ENCODE measurements around the gene NCOA3.

NCOA3 gene

DNA sequence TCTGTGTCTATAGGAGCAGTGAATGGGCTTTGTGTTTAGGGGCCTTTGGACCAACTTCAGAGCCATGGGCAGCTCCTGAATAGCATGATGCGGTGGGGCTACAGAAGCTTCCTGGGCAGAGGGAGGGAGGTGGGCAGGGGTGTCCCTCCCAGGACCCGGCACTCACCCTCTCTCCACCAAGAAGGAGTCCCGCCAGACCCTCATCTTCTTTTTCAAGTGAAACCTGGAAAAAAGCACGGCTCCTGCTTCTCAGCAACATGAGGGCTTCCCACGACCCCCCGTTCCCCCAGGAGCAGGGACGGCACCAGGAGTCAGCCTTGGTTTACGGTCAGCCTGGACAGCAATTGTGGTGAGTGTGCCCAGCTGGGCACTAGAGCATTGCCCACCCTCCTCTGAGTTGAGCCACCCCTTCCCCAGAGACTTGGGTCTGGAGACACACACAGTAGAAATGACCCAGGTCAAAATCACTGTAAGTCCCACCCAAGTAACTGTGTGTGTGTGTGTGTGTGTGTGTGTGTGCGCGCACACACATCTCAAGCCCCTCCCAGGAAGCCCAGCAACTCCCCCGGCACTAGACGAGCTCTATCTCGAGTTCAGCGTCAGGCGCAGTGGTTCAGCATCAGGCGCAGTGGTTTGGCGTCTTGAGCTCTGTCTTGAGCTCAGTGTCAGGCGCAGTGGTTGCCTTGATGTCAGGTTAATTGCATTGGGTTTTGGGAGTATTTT, 175.4 kb downstream of the NCOA3 start:
- Histone ChIP-seq H2AFZ (ENCODE audit: low read depth) (no peak overlapping the region), H3K4me3 (IDR thresholded peaks at IDR 0.05; ENCODE audit: insufficient read depth, low read depth, low read length) (no peak overlapping the region), H3K79me2 (ENCODE audit: insufficient read depth, low read depth) (no peaks in the 10 kb centered on the region), H4K20me1 (ENCODE audit: insufficient read depth) (no peaks in the 10 kb centered on the region), H3K27me3 (ENCODE audit: insufficient read depth, low read depth) (peaks cover 68% of the 10 kb centered on the region), H3K27ac (no peak overlapping the region), H3K9ac (no peak overlapping the region), H3K4me1 (ENCODE audit: low read depth, poor library complexity, severe bottlenecking) (no peaks in the 10 kb centered on the region), H3K4me2 (no peak overlapping the region), H3K36me3 (ENCODE audit: insufficient read depth) (no peaks in the 10 kb centered on the region)
- TF ChIP-seq CTCF (conservative IDR thresholded peaks at IDR 0.05; ENCODE audit: low read depth, low read length) = no peak

GRCh38 chr20:47677635-47678453, 176.2 kb downstream of the NCOA3 start:
- H3K27ac ChIP-seq = no peak overlapping the region
- H3K27me3 ChIP-seq (ENCODE audit: insufficient read depth, low read depth) = peaks cover 68% of the 10 kb centered on the region
- TF ChIP-seq CTCF (conservative IDR thresholded peaks at IDR 0.05; ENCODE audit: low read depth, low read length) = peak; percentile 88
- no peak overlapping the region for H2AFZ ChIP-seq (ENCODE audit: low read depth)
- H3K4me1 ChIP-seq (ENCODE audit: low read depth, poor library complexity, severe bottlenecking) = no peaks in the 10 kb centered on the region
- H4K20me1 ChIP-seq (ENCODE audit: insufficient read depth) = no peaks in the 10 kb centered on the region
- H3K4me3 ChIP-seq (IDR thresholded peaks at IDR 0.05; ENCODE audit: insufficient read depth, low read depth, low read length) = no peak overlapping the region
- H3K79me2 ChIP-seq (ENCODE audit: insufficient read depth, low read depth) = no peaks in the 10 kb centered on the region
- no peak overlapping the region for H3K9ac ChIP-seq
- no peak overlapping the region for H3K4me2 ChIP-seq
- H3K36me3 ChIP-seq (ENCODE audit: insufficient read depth) = no peaks in the 10 kb centered on the region

GRCh38 chr20:47678536-47678935, 176.8 kb downstream of the NCOA3 start:
- Histone ChIP-seq H3K9ac (no peak overlapping the region), H3K36me3 (ENCODE audit: insufficient read depth) (no peaks in the 10 kb centered on the region), H2AFZ (ENCODE audit: low read depth) (no peak overlapping the region), H3K4me1 (ENCODE audit: low read depth, poor library complexity, severe bottlenecking) (no peaks in the 10 kb centered on the region), H3K4me2 (no peak overlapping the region), H3K27ac (no peak overlapping the region), H3K79me2 (ENCODE audit: insufficient read depth, low read depth) (no peaks in the 10 kb centered on the region), H3K4me3 (IDR thresholded peaks at IDR 0.05; ENCODE audit: insufficient read depth, low read depth, low read length) (no peak overlapping the region), H3K27me3 (ENCODE audit: insufficient read depth, low read depth) (peaks cover 68% of the 10 kb centered on the region), H4K20me1 (ENCODE audit: insufficient read depth) (no peaks in the 10 kb centered on the region)
- TF ChIP-seq CTCF (conservative IDR thresholded peaks at IDR 0.05; ENCODE audit: low read depth, low read length) = no peak

DNA sequence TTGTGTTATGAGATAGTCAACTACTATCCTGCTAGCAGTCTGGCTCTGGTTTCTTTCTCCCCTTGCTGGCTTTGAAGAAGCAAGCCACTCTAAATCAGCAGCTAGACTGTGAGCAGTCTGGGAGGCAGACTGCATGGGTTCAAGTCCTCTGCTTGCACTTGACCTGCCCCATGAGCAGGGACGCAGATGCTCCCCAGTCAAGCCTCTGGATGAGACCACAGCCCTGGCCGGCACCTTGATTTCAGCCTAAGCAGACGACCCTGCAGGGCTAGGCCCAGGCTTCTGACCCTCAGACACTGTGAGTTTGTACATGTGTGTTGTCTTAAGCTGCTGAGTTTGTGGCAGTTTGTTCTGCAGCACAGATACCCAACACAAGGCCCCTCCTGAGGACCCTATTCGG, 177.8 kb downstream of the NCOA3 start:
- Histone ChIP-seq H3K4me2 (no peak overlapping the region), H3K36me3 (ENCODE audit: insufficient read depth) (no peaks in the 10 kb centered on the region), H3K79me2 (ENCODE audit: insufficient read depth, low read depth) (no peaks in the 10 kb centered on the region), H3K4me3 (IDR thresholded peaks at IDR 0.05; ENCODE audit: insufficient read depth, low read depth, low read length) (no peak overlapping the region), H3K27ac (no peak overlapping the region), H3K4me1 (ENCODE audit: low read depth, poor library complexity, severe bottlenecking) (no peaks in the 10 kb centered on the region), H3K9ac (no peak overlapping the region), H3K27me3 (ENCODE audit: insufficient read depth, low read depth) (peaks cover 68% of the 10 kb centered on the region), H2AFZ (ENCODE audit: low read depth) (no peak overlapping the region), H4K20me1 (ENCODE audit: insufficient read depth) (no peaks in the 10 kb centered on the region)
- TF ChIP-seq CTCF (conservative IDR thresholded peaks at IDR 0.05; ENCODE audit: low read depth, low read length) = no peak
